NCI-H345 treated with DMSO at 0.1 percent for 48 hours (cell line): ENCODE data around the gene SDE2.

Experiments
- DNase-seq: peaks from one replicate; lab custom pipeline; 2025; ENCODE audit not compliant: unreplicated experiment; lab: John Stamatoyannopoulos, UW

SDE2 gene

GRCh38 chr1:225999227-225999911, at the start of gene SDE2:
TSS of gene SDE2 (minus strand) at chr1:225999343. CDS start at chr1:225999312, 31 bp downstream.
- DNase-seq = peak; percentile 97

- no peak for DNase-seq
These were observed 49.7 kb upstream of the SDE2 start for GRCh38 chr1:226048886-226049285.

DNA sequence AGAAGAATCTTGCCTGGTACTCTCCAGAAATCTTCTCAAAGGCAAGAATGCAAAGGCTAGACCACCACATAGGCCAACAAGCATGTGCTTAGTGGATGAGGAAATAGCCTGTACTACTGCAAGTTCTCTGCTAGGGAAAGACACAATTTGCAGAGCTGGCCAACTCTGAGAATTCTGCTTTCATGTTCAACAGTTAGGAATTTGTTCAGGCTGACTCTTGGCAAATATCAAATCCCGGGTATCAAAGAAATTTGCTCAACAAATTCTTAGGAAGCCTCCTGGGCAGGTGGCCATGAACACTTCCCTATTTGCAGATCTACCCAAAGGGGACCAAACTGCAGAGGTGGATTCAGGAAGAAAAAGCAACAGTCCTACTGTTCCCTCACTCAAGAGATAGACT, 48.4 kb upstream of the SDE2 start:
- no peak for DNase-seq

DNA sequence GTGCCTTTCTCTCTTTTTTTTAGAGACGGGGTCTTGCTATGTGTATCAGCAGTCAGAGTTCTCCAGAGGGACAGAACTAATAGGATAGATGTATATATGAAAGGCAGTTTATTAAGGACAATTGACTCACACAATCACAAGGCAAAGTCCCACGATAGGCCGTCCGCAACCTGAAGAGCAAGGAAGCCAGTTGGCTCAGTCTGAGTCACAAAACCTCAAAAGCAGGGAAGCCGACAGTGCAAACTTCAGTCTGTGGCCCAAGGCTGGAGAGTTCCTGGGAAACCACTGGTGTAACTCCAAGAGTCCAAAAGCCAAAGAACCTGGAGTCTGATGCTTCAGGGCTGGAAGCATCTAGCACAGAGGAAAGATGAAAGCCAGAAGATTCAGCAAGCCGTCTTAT, 47.1 kb upstream of the SDE2 start:
- DNase-seq = no peak

DNA sequence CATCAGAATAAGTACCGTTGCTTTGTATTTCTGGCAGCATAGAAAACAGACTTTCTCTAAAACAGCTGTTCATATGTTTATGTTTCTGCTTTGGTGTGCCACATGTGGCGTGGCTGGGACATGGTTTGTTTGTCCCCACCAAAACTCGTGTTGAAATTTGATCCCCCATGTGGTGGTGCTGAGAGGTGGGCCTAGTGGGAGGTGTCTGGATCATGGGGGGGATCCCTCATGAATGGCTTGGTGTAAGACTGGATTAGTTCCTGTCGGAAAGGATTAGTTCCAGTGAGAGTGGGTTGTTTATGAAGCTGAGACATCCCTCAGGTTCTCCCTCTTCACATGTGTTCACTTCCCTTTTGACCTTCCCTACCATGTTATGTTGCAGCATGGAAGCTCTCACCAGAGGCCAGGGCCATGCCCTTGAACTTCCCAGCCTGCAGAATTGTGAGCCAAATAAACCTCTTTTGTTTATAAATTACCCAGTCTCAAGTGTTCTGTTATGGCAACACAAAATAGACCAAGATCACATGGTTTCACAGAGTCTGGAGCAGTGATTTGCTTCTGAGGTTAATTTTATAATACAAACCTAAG, 45.5 kb upstream of the SDE2 start:
- DNase-seq = no peak

GRCh38 chr1:226041419-226041818, 42.3 kb upstream of the SDE2 start:
- no peak for DNase-seq

- no peak for DNase-seq
These were observed 39.5 kb upstream of the SDE2 start for GRCh38 chr1:226038661-226039060.

- DNase-seq = no peak
These were observed 36.8 kb upstream of the SDE2 start for GRCh38 chr1:226035915-226036314.

GRCh38 chr1:226034482-226034881, 35.3 kb upstream of the SDE2 start:
- no peak for DNase-seq

DNA sequence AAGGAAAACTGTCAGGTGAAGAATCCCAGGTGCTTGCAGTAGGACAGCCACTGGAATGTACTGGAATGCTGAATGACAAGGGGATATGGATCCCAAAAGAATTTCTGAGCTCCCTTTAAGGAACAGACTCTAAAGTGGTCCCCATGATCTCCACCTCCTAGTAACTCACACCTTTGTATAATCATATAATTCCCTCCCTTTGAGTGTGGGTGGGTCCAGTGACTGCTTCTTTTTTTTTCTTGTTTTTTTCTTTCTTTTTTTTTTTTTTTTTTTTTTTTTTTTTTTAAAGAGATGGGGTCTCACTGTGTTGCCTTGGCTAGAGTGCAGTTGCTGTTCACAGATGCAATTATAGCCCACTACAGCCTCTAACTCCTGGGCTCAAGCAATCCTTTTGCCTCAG, 34.8 kb upstream of the SDE2 start:
- no peak for DNase-seq

DNA sequence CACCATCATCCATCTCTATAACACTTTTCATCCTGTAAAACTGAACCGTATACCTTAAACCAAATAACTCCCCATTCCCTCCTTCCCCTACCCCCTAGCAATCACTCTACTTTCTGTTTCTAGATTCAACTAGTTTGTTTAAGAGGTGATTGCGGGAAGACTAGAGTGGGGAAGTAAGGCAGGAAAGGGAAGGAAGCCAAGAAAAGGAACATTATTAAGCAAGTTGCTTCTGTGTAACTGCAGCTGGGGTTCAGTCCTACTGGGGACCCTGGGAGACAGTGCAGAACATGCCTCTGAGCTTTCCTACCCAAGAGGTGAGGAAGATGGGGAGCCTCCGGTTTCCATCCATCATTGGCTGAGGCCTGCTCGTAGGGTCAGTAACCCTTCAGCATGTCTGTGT, 34.4 kb upstream of the SDE2 start:
- DNase-seq = no peak

DNA sequence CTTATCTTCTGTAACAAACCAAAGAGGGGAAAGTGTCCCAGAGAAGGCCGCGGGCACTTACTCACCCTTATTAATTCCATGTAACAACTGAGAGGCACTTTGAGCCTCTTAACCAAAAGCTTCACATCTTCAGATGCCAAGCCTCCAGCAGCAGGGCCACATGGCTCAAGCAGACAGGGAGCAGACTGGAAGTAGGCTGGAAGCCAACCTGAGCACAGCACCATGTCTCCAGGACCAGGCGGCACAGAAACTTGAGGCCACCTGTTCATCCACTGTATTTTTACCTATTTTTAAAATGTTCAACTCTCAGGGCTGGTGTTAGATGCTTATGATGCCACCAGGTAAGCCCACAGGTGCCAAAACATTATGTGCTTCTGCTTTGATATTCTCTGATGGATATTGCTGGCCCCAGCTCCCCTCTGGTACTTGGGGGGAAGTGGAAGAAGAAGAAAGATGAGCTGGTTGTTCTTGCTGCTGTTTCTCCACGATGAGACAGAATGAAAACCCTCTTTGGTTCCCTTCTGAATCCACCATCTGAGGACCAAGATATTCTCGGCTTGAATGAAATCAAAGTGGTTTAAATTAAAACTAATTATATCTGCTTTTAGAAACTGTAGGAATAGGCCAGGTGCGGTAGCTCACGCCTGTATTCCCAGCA, 30.6 kb upstream of the SDE2 start:
- no peak for DNase-seq

GRCh38 chr1:226029093-226029496, 30.0 kb upstream of the SDE2 start:
- no peak for DNase-seq

DNA sequence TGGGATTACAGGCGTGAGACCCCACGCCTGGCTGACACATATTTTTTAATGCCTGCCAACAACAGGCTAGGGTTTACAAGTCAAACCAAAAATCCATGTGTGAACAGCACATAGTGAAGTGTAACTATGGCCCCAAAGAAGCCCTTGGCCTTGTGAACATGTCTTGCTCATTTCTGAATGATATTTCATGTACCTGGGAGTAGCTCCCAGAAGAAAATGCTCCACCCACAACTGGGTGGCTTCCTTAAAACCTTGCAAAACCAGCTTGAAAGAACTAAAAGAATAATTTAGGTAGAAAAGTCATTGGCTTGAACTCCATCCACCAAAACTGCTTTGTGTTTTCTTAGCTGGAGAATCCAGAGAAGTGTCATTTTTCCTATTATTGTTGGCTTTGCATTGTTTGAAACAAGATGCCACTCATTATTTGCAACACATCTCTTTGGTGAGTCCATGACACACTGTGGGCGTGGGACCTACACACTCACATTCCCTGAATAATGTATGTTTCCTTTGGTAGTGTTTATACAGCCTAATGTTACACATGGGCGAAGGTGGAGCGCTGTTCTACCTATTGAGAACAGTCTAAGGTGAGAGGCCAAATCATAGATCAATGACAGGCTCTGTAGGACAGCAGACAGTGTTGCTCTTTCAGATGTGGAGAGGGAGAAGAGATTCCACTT, 28.5 kb upstream of the SDE2 start:
- DNase-seq = no peak

DNA sequence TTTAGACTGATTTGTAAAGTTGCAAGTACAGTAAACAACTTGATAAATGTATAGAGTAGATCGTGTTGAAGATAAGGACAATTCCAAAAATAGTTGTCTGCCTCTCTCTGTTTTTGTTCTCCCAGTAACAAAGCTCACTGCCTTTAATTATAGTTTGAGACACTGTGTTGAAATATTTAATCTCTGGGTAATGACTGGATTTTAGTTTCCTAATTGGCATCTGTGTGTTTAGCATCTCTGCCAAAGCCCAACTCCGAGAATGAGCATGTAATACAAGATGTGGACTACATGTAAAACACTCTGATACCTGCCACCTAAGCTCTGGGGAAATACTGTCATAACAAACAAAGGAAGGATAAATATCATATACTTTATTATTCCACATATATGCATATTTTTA, 27.7 kb upstream of the SDE2 start:
- no peak for DNase-seq

GRCh38 chr1:226023735-226024134, 24.6 kb upstream of the SDE2 start:
- no peak for DNase-seq

- no peak for DNase-seq
These were observed 22.7 kb upstream of the SDE2 start for GRCh38 chr1:226021801-226022200.

GRCh38 chr1:226021401-226021800, 22.3 kb upstream of the SDE2 start:
- DNase-seq = no peak

- DNase-seq = no peak
These were observed 20.4 kb upstream of the SDE2 start for GRCh38 chr1:226019572-226019971.

- DNase-seq = no peak
These were observed 17.9 kb upstream of the SDE2 start for GRCh38 chr1:226017070-226017469.

GRCh38 chr1:226009650-226010044, 10.5 kb upstream of the SDE2 start:
- no peak for DNase-seq
